Type B pancreatic cell (in vitro differentiated cells): Measurements from ENCODE around the gene KRT38. TPM values are rescaled to one million over a fixed set of nuclear protein-coding genes. Genes with fewer than 3 reads are reported as not detected.
A peak's percentile ranks its signal among the peaks of the same experiment; 100 is the strongest.

Experiments
- DNase-seq: peaks from one replicate; pipeline ENCODE4 v3.0.0; 2021; ENCODE audit warnings: mixed read lengths; ENCODE audit not compliant: unreplicated experiment; ENCODE audit errors: extremely low spot score
- H3K27ac Mint-ChIP-seq: 2 replicates; pipeline ENCODE4 v1.8.0; 2021; ENCODE audit warnings: mild to moderate bottlenecking, mixed read lengths
- H3K27me3 Mint-ChIP-seq: 2 replicates; pipeline ENCODE4 v1.8.0; 2021; ENCODE audit warnings: mixed read lengths
- H3K36me3 Mint-ChIP-seq: 2 replicates; pipeline ENCODE4 v1.8.0; 2021; ENCODE audit warnings: mixed read lengths
- H3K4me1 Mint-ChIP-seq: one replicate; pipeline ENCODE4 v1.8.0; 2021; ENCODE audit warnings: mixed read lengths; ENCODE audit not compliant: unreplicated experiment
- H3K4me3 Mint-ChIP-seq: 2 replicates; pipeline ENCODE4 v1.8.0; 2021; ENCODE audit warnings: mild to moderate bottlenecking, mixed read lengths
- H3K9me3 Mint-ChIP-seq: 2 replicates; pipeline ENCODE4 v1.8.0; 2021; ENCODE audit warnings: mixed read lengths
- total RNA-seq: library from RNA; stranded (reverse); gene quantifications from 2 replicates; pipeline ENCODE4 v1.2.1, GENCODE V29; 2021; ENCODE audit warnings: low replicate concordance
- TF ChIP-seq, protein P1 (sequence below): fragments of 200-600 bp; sonication (generic); conservative IDR thresholded peaks from 2 replicates; pipeline ENCODE4 v1.5.0; 2021; ENCODE audit warnings: antibody characterized with exemption, mild to moderate bottlenecking

KRT38 gene
- total RNA-seq, 1 donor from 2014 or later = not detected

DNA sequence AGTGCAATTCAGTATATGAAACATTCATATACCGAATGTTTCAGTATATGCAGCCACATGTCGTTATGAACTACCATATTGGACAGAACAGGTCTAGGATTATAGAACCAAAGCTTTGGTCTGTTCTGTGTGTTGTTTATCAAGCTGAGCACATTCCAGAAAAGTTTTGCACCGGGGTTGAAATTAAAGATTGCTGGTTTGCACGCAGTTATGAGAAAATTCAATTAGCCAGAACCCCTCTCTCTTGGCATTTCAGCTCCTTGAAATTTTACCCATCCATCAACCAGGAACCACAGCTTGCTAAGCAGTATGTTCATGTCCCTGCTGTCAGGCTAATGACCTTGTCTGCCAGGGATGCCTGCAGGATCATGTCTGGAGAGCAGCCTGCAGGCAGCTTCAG lies 16.9 kb upstream of the KRT38 start:
- H3K27ac Mint-ChIP-seq = peak overlapping the region; percentile 26
- TF ChIP-seq, protein P1, sequence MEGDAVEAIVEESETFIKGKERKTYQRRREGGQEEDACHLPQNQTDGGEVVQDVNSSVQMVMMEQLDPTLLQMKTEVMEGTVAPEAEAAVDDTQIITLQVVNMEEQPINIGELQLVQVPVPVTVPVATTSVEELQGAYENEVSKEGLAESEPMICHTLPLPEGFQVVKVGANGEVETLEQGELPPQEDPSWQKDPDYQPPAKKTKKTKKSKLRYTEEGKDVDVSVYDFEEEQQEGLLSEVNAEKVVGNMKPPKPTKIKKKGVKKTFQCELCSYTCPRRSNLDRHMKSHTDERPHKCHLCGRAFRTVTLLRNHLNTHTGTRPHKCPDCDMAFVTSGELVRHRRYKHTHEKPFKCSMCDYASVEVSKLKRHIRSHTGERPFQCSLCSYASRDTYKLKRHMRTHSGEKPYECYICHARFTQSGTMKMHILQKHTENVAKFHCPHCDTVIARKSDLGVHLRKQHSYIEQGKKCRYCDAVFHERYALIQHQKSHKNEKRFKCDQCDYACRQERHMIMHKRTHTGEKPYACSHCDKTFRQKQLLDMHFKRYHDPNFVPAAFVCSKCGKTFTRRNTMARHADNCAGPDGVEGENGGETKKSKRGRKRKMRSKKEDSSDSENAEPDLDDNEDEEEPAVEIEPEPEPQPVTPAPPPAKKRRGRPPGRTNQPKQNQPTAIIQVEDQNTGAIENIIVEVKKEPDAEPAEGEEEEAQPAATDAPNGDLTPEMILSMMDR = no peak
- no peak for DNase-seq

GRCh38 chr17:41456204-41456603 lies 15.4 kb upstream of the KRT38 start:
- no peak for DNase-seq
- TF ChIP-seq, protein P1 = no peak
- Mint-ChIP-seq H3K36me3 (no peaks in the 10 kb centered on the region), H3K9me3 (peaks cover 3% of the 10 kb centered on the region), H3K27me3 (peaks cover 6% of the 10 kb centered on the region), H3K4me1 (peaks cover 3% of the 10 kb centered on the region), H3K27ac (no peak overlapping the region), H3K4me3 (no peak overlapping the region)

More for the DNA sequence above, 16.9 kb upstream of the KRT38 start:
- Mint-ChIP-seq H3K27me3 (peaks cover 4% of the 10 kb centered on the region), H3K4me1 (peaks cover 3% of the 10 kb centered on the region), H3K36me3 (no peaks in the 10 kb centered on the region), H3K4me3 (no peak overlapping the region), H3K9me3 (no peaks in the 10 kb centered on the region)

- Mint-ChIP-seq H3K9me3 (peaks cover 7% of the 10 kb centered on the region), H3K4me1 (peaks cover under 1% of the 10 kb centered on the region), H3K27ac (no peak overlapping the region), H3K4me3 (no peak overlapping the region), H3K27me3 (peaks cover 8% of the 10 kb centered on the region), H3K36me3 (no peaks in the 10 kb centered on the region)
- no peak for DNase-seq
- TF ChIP-seq, protein P1 = no peak
Observed at GRCh38 chr17:41455236-41455635, 14.5 kb upstream of the KRT38 start.

- H3K9me3 Mint-ChIP-seq = peaks cover 7% of the 10 kb centered on the region
- peaks cover 8% of the 10 kb centered on the region for H3K27me3 Mint-ChIP-seq
- TF ChIP-seq, protein P1 = no peak
- no peak for DNase-seq
- no peak overlapping the region for H3K4me3 Mint-ChIP-seq
- H3K36me3 Mint-ChIP-seq = no peaks in the 10 kb centered on the region
- H3K4me1 Mint-ChIP-seq = no peaks in the 10 kb centered on the region
- H3K27ac Mint-ChIP-seq = no peak overlapping the region
Observed at GRCh38 chr17:41453066-41453465, 12.3 kb upstream of the KRT38 start.

DNA sequence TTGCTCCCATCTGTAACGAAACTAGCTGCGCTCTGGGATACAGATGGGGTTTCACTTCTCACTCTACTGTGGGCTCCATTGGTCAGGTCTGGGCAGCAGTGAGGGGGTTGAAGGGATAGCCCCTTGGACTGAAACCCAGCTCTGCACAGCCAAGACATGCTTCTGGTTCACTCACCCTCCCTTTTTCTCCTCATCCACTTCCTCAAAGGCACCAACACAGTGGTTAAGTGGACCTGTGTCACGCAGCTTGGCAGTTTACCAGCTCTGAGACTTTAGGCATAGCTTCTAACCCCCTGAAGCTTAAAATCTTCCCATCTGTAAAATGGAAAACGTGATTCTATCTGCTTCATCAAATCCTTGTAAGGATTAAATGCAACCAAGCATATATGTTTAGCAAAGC lies 11.5 kb upstream of the KRT38 start:
- DNase-seq = no peak
- peaks cover 7% of the 10 kb centered on the region for H3K9me3 Mint-ChIP-seq
- H3K4me1 Mint-ChIP-seq = no peaks in the 10 kb centered on the region
- no peaks in the 10 kb centered on the region for H3K36me3 Mint-ChIP-seq
- no peak overlapping the region for H3K4me3 Mint-ChIP-seq
- H3K27me3 Mint-ChIP-seq = peaks cover 8% of the 10 kb centered on the region
- no peak overlapping the region for H3K27ac Mint-ChIP-seq
- TF ChIP-seq, protein P1 = no peak

DNA sequence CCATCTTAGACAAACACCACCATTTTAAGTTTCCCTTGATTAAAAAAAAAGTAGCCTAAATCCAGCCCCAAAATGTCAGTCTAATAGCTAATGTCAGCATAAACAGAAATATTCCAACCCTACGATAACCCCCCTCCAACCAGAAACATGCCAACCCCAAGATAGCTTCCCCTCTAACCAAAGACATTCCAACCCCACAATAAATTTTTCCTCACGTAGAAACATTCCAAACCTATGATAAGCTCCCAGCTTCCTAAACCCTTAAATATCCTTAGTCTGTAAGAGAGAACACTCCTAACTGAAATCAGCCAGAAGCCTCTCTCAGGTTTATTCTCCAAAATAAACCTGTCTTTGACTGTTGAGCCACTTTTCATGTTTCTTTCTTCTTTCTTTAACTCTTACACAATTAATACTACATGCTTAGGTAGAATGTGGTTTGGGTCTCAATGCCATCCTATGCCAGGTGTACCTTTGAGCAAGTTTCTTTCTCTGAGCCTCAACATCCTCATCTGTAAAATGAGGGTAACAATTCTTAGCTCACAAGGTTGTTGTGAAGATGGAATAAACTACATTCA lies 10.5 kb upstream of the KRT38 start:
- peaks cover 7% of the 10 kb centered on the region for H3K9me3 Mint-ChIP-seq
- H3K27ac Mint-ChIP-seq = no peak overlapping the region
- no peaks in the 10 kb centered on the region for H3K4me1 Mint-ChIP-seq
- H3K27me3 Mint-ChIP-seq = peaks cover 8% of the 10 kb centered on the region
- TF ChIP-seq, protein P1 = no peak
- DNase-seq = no peak
- no peak overlapping the region for H3K4me3 Mint-ChIP-seq
- H3K36me3 Mint-ChIP-seq = no peaks in the 10 kb centered on the region
